ENCODE data around the gene CIC.

DNA sequence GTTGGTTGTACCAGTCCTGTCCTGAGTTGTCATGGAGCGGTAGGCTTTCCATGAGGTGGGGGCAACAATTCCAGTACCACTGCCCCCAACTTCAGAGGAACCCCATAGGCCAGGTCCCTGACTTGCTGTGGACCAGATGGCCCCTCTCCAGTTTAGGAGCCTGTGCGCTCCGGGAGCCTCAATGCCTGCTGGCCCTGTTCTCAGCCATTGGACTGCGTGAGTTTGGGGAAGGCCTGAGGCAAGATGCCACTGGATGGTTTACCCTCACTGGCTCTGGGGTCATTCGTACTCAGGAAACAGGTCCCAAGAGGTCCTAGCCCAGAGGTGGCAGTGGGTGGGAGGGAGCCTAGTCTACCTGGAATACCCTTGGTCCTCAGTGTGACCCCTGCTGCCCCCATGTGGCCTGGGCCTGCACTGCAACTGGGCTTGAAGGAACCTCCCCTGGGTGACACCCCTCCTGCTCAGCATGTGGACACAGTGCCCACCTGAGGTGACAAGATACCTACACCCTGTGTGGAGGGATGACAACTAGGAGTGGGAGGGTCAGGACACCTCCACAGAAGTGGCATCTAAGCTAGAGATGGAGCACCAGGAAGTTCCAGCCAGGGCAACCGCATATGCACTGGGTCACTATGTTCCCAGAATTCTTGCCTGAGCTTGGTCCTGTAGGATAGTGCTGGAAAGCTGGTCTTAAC is 26.9 kb downstream of the CIC start:
- peak; percentile 38 to 80; a peak in 3 of 4 replicates for TF ChIP-seq RAD21 (CRISPR knock-in tag; conservative IDR thresholded peaks at IDR 0.05 in 1 of 2, IDR thresholded peaks at IDR 0.05 in 1 of 2)
- TF ChIP-seq, protein P1, sequence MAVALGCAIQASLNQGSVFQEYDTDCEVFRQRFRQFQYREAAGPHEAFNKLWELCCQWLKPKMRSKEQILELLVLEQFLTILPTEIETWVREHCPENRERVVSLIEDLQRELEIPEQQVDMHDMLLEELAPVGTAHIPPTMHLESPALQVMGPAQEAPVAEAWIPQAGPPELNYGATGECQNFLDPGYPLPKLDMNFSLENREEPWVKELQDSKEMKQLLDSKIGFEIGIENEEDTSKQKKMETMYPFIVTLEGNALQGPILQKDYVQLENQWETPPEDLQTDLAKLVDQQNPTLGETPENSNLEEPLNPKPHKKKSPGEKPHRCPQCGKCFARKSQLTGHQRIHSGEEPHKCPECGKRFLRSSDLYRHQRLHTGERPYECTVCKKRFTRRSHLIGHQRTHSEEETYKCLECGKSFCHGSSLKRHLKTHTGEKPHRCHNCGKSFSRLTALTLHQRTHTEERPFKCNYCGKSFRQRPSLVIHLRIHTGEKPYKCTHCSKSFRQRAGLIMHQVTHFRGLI (CRISPR knock-in tag; IDR thresholded peaks at IDR 0.05) = no peak
- TF ChIP-seq CTCF (IDR thresholded peaks at IDR 0.05 in 2 of 3, conservative IDR thresholded peaks at IDR 0.05 in 1 of 3; ENCODE audit: insufficient read depth in 2 of 3, low read depth in 1 of 3, low read length in 3 of 3) = peak; percentile 94 to 97 (median 97)
- TF ChIP-seq YY1 (IDR thresholded peaks at IDR 0.05; ENCODE audit: borderline replicate concordance in 1 of 3, control insufficient read depth in 1 of 3, extremely low read depth in 1 of 3, insufficient read depth in 3 of 3, insufficient read length in 1 of 3, insufficient replicate concordance in 2 of 3, low read depth in 1 of 3, low read length in 2 of 3) = no peak
- no peak for TF ChIP-seq FOXK1 (CRISPR knock-in tag; IDR thresholded peaks at IDR 0.05; ENCODE audit: borderline replicate concordance)
- no peak for TF ChIP-seq PRPF4 (IDR thresholded peaks at IDR 0.05; ENCODE audit: insufficient read depth, low read depth, low read length, poor library complexity, severe bottlenecking)
- no peak for TF ChIP-seq POLR2AphosphoS5 (IDR thresholded peaks at IDR 0.05; ENCODE audit: control insufficient read depth, insufficient read depth, low read depth, low read length)
